Right lobe of liver (tissue), 6 donors: ENCODE results near the gene MLIP. TPM values are rescaled to one million over a fixed set of nuclear protein-coding genes. Genes with fewer than 3 reads are reported as not detected.
"Not testable (repeated sequence)": the region's sequence is repeated elsewhere in the genome, so short reads cannot be mapped to it uniquely, and the experiment has no call there.

Experiments
- ATAC-seq, 4 donors: fragments of 200-7000 bp; cut with Tn5 transposase; one replicate each; pipeline ENCODE4 v1.9.1; 2020; ENCODE audit warnings: mild to moderate bottlenecking in 4 of 4, moderate library complexity in 4 of 4
- DNase-seq, 3 donors: peaks; one replicate each; pipeline ENCODE4 v3.0.0-alpha.2; 2020
- H3K27ac ChIP-seq, 3 donors: fragments of 200-600 bp; one replicate each; pipeline ENCODE4 v1.8.0; 2022
- H3K27me3 ChIP-seq, 2 donors: fragments of 200-600 bp; one replicate each; pipeline ENCODE4 v1.8.0; 2022
- H3K36me3 ChIP-seq, 4 donors: fragments of 200-600 bp; sonication (generic) in 1 of 4; one replicate each; pipeline versions ENCODE4 v1.5.1 to v1.8.0; 2017 to 2022; ENCODE audit warnings: control low read depth in 1 of 4
- H3K4me1 ChIP-seq, 4 donors: fragments of 200-600 bp; sonication (generic) in 1 of 4; one replicate each; pipeline versions ENCODE4 v1.5.1 to v1.8.0; 2017 to 2022; ENCODE audit warnings: control low read depth in 1 of 4
- H3K4me3 ChIP-seq, 3 donors: fragments of 200-600 bp; one replicate each; pipeline ENCODE4 v1.8.0; 2022
- H3K9me3 ChIP-seq, 4 donors: fragments of 200-600 bp; sonication (generic) in 1 of 4; one replicate each; pipeline versions ENCODE4 v1.5.1 to v1.8.0; 2017 to 2022; ENCODE audit warnings: control low read depth in 1 of 4
- CTCF ChIP-seq, 4 donors: fragments of 200-600 bp in 3 of 4; fragments of 450-650 bp in 1 of 4; IDR thresholded peaks; one replicate each; pipeline versions ENCODE4 v1.5.1 to v1.8.0; 2016 to 2022; ENCODE audit warnings: antibody characterized with exemption in 4 of 4, mild to moderate bottlenecking in 2 of 4
- POLR2A ChIP-seq: fragments of 450-650 bp; IDR thresholded peaks from one replicate; pipeline ENCODE4 v1.6.1; 2017; ENCODE audit warnings: antibody characterized with exemption, mild to moderate bottlenecking
- WGBS: methylation state at CpG from one replicate; pipeline ENCODE4 v1.1.6; 2018; ENCODE audit warnings: low coverage, low lambda C conversion rate; ENCODE audit not compliant: insufficient coverage; ENCODE audit errors: missing lambda C conversion rate; 5-methylcytosine and 5-hydroxymethylcytosine counted together
- intact Hi-C, 2 donors: fragments of 100-400 bp; cut with DNase I; formaldehyde crosslinking; loops; one replicate each; pipeline versions ENCODE4 v1.11.2 to v1.14.1; 2022
- total RNA-seq, 6 experiments: library from RNA; depleted of rRNA in 2 of 6; stranded (reverse); fragments of >200 nt in 2 of 6; fragmentation: NEBNext Ultra II Directional in 3 of 6; extraction: Animal tissue kit (Norgen Biotek cat#: 25700) in 3 of 6; gene quantifications; one replicate each; pipeline versions ENCODE4 v1.1.0 to v1.2.4, GENCODE V29; 2016 to 2023
- donor health status: DM: no; HTN: yes; CAD: no.
- donor health status: DM: no; HTN: no; CAD: no.
- donor health status: DM: no; HTN: no; CAD: no.
- donor health status: DM: no; HTN: yes; CAD: no.
- donor health status: DM: no; HTN: yes; CAD: no.

The MLIP gene
- total RNA-seq, 6 experiments from 2014 or later = 20.2 to 64.6 (median 24.4) TPM

GRCh38 chr6:54245265-54245664 is 134.0 kb downstream of the MLIP start:
- Histone ChIP-seq H3K27me3 (no peaks in the 10 kb centered on the region), H3K36me3 (no peaks in the 10 kb centered on the region), H3K27ac (no peak overlapping the region), H3K9me3 (no peaks in the 10 kb centered on the region), H3K4me3 (no peak overlapping the region), H3K4me1 (no peaks in the 10 kb centered on the region)
- no CpG with 5 or more reads among the region's 2 CpGs for WGBS
- TF ChIP-seq CTCF (IDR thresholded peaks at IDR 0.05) (no peak), POLR2A (no peak)
- DNase-seq = no peak
- intact Hi-C loops = no loop called here
- ATAC-seq = no peak

- TF ChIP-seq POLR2A = no peak
- no peak for TF ChIP-seq CTCF (IDR thresholded peaks at IDR 0.05)
- Histone ChIP-seq H3K4me1 (no peaks in the 10 kb centered on the region), H3K27ac (no peak overlapping the region), H3K9me3 (no peaks in the 10 kb centered on the region), H3K36me3 (no peaks in the 10 kb centered on the region), H3K27me3 (no peaks in the 10 kb centered on the region), H3K4me3 (no peak overlapping the region)
- no peak for ATAC-seq
- intact Hi-C loops = no loop called here
- no peak for DNase-seq
These were observed 137.1 kb downstream of the MLIP start for GRCh38 chr6:54248319-54248718.

GRCh38 chr6:54248994-54249393 is 137.8 kb downstream of the MLIP start:
- no peaks in the 10 kb centered on the region for H3K4me1 ChIP-seq
- intact Hi-C loops = no loop called here
- ATAC-seq = no peak
- no peak overlapping the region for H3K4me3 ChIP-seq
- no peak overlapping the region for H3K27ac ChIP-seq
- H3K36me3 ChIP-seq = no peaks in the 10 kb centered on the region
- no peaks in the 10 kb centered on the region for H3K27me3 ChIP-seq
- no peak for TF ChIP-seq CTCF (IDR thresholded peaks at IDR 0.05)
- TF ChIP-seq POLR2A = no peak
- no peak for DNase-seq
- 100% methylated on average over 1 of the region's 1 CpG for WGBS
- H3K9me3 ChIP-seq = no peaks in the 10 kb centered on the region

- DNase-seq, ATAC-seq, H3K9me3 ChIP-seq, H3K27me3 ChIP-seq, H3K27ac ChIP-seq, H3K36me3 ChIP-seq, H3K4me3 ChIP-seq, H3K4me1 ChIP-seq, intact Hi-C loops: not testable (repeated sequence)
- WGBS = 83% methylated on average over 2 of the region's 2 CpGs
These were observed 138.6 kb downstream of the MLIP start for GRCh38 chr6:54249812-54250211.

- WGBS = 40% methylated on average over 1 of the region's 1 CpG
These were observed 141.3 kb downstream of the MLIP start for GRCh38 chr6:54252496-54252895.

More at GRCh38 chr6:54252496-54252895, 141.3 kb downstream of the MLIP start:
- ATAC-seq (no peak), DNase-seq (no peak)
- TF ChIP-seq POLR2A (no peak), CTCF (IDR thresholded peaks at IDR 0.05) (no peak)
- intact Hi-C loops = no loop called here
- no peaks in the 10 kb centered on the region for H3K36me3 ChIP-seq
- H3K9me3 ChIP-seq = no peaks in the 10 kb centered on the region
- H3K4me1 ChIP-seq = no peaks in the 10 kb centered on the region
- H3K27me3 ChIP-seq = no peaks in the 10 kb centered on the region
- no peak overlapping the region for H3K27ac ChIP-seq
- no peak overlapping the region for H3K4me3 ChIP-seq
